NCI-H510A (cell line): ENCODE measurements around the gene DBNL.

Source experiments
- DNase-seq: peaks from one replicate; lab custom pipeline; 2025; lab: John Stamatoyannopoulos, UW

Gene DBNL

DNA sequence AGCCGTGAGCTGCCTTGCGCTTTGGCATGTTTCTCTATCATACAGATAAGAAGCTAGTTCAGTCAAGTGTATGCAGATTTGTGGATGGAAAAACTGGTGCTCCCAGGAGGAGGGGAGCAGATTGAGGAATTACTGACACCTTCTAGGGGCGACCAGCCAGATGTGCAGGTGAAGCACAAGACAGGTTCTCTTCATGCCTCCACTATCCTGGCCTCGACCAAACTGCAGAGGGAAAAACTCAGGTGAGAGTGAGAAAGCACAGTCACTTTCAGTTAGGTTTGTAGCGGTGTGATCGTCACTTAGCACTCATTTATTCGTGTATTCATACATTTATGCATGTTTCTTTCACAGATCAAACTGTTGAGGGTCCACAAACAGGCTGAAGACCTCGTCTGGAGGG is 600 bp upstream of the DBNL start:
- no peak for DNase-seq

DNA sequence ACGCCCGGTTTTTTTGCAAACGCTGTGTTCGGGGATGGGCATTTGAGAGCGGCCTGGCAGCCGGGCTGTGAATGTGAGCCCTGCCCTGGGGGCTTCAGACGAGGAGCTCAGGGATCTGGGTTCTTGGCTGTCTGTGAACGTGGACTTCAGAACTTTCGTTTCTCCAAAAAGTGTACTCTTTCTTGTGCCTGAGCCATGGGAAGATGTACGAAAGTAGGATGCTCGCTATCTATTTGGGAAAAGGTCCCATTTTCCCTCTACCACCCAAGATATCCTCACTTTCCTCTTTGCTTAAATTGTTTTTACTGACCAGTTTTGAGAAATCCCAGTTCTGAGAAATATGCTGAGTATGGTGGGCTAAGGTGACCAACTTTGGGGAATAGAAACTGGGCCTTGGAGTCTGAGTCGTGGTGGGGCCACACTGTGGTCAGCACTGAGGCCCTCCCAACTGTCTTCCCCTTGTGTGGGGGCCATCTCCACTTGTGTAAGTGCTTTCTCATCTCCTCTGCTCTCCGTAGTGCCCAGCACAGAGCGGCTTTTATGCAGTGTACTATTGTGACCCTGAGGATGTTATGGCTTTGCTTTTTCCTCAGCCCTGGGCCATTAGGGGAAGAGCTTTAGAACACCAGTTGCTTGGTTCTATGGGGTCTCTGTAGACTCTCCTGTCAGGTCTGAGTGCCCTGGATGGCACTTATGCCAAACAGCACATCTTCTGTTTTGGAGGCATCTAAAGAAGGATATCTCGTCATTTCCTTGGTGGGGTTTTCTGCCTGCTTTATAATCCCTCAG is 918 bp downstream of the DBNL start:
- DNase-seq, result no peak

DNA sequence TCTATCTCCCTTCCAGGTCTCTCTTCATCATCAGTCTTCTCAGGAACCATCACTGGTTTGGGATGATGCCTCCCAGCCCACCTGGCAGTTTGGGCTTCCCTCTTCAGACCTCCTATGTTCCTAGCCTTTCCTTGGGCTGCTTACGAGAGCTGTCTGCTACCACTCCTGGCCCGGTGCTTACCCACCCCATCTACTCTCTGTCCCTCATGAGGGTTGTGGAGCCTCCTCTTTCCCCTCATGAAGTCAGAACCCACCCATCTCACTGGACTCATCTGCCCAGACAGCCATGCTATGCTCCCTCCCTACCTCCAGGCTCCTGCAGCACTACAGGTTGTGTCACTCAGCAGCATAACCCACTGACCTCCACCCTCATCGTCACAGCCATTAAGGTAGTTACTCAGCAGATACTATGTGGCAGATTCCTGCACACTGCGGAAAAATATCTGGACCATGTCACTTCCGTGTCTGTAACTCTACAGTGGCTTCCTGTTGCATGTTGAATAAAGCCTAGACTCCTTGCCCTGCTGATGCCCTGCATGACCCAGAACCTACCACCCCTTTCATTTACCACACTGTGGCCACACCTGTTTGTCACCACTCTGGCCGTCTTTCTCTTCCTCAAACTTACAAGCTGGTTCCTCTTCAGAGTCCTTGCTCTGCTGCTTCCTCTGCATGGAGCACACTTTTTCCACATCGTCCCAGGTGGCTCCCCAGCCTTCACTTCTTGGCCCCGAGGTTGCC is 2.0 kb downstream of the DBNL start:
- DNase-seq, result no peak

DNA sequence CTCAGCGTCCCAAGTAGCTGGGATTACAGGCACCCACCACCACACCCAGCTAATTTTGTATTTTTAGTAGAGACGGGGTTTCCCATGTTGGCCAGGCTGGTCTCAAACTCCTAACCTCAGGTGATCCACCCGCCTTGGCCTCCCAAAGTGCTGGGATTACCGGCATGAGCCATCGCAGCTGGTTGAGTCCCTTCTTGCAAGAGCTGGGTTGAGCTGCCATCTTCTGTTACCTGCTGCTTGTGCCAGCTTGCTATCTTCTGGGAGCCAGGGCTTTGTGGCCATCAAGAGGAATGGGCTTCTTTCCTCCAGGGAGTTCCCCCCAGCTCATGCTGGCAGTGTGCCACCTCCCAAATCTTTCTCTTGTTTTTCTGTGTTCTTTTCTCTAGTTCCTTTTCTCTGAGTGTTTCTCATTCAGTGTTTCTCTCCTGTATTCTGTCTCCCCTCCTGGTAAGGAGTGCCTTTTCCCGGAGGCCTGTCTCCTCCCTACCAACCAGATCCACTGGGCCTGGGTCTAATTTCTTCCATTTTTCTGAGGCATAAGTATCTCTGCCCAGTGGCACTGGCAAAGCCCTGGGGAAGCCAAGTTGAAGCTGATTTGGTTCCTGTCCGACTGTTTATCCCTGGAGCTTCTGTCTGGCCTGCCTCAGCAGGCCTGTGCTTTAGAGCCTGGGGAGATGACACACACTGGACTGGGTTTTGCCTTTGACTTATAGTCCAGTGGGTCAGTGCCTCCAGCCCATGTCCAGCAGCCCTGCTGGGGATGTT is 3.7 kb downstream of the DBNL start:
- DNase-seq, result no peak

DNA sequence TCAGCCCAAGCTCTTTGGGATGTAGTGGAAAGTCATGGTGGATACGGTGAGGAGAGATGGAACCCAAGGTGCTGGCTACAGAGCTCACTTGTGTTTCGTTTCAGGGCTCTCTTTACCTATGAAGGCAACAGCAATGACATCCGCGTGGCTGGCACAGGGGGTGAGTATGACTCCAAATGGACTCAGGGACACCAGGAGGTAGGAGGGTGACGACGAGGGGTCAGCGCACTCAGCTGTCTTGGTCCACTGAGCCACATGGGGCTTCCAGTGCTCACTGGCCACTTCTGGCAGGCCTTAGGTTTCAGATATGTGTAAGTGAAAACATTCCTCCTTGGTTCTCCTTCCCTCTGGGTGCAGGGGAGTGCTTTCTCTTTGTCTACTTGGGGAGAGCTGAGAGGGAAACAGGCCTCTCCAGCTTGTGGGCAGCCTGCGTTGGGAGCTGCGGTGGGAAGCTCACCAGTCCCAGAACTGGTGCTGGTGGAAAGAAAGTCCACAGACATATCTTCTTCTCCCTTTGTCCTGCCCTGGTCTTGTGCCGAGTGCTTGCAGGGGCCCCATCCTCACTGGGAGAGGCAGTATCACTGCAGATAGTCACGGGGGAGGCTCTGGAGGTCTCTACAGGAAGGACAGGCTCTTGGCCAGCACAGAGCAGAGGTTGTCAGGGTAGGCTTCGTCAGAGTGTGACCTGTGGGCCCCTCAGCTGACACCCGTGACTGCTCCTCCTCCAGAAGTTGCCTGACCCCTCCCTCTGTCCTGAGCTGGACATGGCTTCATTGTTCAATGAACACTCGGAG is 5.8 kb downstream of the DBNL start:
- DNase-seq, result no peak

DNA sequence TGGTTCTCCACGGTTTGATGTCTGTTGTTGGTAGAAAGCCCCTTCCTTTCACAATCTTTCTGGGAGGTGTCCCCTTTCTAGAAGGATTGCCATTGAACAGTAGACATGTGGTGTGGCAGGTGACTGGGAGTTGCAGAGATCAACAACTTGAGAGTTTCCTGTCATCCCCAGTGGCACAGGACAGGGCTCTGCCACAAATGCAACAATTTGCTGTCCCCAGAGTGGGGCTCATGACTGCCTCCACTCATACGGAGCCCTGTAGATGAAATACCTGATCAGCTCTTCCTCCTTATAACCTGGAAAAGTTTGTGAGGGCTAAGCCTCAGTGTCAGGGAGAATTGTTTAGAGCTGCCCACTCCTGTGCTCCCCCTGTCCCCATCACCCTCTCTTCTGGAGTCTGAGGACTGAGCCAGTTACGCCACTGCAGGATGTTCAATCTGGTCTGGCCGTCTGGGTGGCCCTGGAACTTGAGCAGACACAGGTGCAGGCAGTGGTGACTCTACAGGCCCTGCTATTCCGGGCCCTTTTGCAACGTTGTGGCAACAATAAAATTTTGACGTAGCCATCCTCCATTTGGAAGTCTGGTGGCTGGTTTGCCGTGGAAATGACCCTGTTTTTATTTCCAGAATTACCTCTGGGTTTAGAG is 6.5 kb downstream of the DBNL start:
- no peak for DNase-seq

DNA sequence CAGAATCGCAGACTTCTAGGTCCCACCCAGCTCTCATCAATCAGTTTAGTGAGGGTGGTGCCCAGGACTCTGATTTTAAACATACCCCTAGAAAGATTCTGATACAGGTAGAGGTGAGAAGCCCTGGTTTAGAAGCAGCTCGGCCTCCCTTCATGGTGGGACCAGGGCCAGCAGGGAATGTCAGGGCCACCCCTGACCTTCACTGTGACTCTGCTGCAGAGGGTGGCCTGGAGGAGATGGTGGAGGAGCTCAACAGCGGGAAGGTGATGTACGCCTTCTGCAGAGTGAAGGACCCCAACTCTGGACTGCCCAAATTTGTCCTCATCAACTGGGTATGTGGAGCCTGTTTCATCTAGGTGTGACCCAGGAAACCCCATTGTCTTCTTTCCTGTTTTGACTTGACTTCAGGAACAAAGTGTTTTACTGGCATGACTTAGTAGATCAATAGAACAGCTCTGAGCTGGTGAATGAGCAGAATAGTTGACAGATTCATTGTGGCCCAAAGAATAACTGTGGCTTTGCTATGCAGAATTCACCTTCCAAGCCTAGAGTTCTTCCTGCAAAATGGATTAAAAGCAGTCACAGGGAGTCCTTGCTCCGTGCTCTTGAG is 7.2 kb downstream of the DBNL start:
- no peak for DNase-seq

DNA sequence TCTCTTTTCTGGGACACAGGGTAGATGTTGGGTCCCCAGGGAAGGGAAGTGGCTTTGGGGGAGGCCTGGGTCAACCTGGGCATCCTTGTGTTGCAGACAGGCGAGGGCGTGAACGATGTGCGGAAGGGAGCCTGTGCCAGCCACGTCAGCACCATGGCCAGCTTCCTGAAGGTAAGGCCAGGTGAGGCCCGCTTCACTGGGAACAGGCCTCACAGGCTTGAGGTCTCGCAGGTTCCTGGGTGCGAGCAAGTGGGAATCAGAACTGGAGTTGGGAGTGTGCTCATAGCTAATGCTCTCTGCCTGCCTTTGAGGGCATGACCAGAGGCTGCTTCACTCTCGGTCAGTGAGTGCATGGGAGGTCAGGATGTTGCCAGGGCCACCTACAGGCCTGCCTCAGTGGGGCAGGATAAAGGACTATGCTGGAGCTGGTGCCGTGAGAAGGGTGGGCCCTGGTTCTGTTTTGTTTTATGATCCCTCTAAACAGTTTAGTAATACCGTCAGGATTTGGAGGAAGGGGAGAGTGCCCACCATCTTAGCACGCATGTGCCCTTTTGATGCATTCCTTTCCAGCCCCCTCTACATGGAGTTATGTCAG is 8.4 kb downstream of the DBNL start:
- DNase-seq, result no peak

DNA sequence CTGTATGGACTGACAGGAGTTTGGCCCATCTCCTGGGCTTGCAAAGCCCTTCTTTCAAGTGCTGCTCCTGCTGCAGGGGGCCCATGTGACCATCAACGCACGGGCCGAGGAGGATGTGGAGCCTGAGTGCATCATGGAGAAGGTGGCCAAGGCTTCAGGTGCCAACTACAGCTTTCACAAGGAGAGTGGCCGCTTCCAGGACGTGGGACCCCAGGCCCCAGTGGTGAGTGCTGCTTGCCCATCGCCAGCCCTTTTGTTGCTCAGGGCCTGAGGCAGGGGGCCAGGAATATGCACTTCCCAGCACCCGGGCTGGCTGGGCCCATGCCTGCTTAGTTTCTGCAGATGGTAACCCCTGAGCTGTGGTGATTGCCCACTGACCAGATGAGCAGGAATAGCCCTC is 12.2 kb downstream of the DBNL start:
- DNase-seq, result no peak

DNA sequence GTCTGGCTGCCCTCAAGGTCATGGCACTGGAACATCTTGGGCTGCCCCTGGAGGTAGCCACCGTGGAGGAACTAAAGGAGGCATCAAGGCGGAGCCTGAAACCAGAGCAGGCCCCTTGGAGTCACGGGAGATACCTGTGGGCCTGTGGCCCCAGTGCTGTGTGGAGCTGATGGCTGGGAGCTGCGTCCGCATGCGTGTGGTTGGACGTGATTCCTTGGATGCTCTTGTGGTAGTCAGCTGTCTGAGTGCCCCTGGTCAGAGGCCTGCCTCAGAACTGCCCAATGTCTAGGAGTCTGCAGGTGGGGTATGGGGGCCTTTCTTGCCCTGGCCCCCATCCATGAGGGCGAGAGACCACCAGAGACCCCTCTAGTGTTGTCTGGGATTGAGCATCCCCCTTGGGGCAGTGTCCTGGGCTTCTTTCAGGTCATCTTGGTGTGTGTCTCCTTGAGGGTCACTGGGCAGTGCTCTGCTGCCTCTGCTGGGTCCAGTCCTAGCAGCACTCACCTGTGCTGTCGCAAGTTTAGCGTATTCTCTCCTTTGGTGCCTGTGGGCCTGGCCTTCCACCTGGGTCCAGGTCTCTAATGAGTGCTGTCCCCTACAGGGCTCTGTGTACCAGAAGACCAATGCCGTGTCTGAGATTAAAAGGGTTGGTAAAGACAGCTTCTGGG is 12.8 kb downstream of the DBNL start:
- no peak for DNase-seq

DNA sequence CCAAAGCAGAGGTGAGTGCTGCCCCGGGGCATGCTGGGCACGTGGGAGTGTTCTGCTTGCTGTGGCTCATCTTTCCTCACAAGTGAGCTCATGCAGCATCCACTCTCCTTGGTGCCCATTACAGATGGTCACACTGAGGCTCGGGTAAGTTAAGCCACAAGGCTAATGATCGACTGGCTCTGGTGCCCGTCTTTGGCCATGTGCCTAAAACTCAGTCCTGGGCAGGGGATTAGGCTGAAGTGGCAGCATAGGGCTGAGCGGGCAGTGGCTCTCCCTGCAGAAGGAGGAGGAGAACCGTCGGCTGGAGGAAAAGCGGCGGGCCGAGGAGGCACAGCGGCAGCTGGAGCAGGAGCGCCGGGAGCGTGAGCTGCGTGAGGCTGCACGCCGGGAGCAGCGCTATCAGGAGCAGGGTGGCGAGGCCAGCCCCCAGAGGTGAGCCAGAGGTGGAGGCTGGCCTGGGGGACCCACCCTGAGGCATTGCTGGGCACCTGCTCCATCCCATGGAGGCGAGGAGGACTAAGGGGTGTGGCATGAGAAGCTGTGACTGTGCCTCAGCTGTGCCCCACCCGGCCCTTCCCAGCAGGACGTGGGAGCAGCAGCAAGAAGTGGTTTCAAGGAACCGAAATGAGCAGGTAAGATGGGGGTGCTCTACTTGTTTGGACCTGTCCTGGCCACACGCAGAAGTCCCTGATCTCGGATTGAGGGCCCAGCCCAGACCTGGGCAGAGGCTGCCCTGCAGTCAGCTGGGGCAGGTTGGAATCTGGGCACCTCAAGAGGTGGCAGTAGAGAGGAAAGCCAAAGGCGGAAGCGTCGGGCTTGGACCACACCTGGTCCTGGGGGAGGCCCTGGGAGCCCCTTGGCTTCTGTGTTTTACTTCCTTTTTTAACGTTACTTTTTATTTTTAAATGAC is 13.6 kb downstream of the DBNL start:
- no peak for DNase-seq

DNA sequence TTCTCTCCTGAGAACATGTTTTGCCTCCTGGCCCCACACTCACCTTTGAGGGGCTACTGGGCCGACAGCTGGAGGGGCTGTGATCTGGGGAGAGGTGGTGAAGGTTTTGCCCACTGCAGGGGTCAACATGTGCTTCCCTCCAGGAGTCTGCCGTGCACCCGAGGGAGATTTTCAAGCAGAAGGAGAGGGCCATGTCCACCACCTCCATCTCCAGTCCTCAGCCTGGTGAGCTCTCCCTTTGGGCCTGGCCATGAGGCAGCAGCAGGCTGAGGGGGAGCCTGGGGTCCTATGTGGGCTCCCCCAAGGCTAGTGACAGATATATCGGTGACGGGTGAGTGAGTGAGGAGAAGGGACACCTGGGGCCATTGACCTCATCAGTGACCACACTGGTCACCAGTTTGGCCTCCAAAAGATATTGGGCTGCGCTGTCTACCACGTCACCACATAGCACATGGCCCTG is 14.3 kb downstream of the DBNL start:
- DNase-seq, result no peak

DNA sequence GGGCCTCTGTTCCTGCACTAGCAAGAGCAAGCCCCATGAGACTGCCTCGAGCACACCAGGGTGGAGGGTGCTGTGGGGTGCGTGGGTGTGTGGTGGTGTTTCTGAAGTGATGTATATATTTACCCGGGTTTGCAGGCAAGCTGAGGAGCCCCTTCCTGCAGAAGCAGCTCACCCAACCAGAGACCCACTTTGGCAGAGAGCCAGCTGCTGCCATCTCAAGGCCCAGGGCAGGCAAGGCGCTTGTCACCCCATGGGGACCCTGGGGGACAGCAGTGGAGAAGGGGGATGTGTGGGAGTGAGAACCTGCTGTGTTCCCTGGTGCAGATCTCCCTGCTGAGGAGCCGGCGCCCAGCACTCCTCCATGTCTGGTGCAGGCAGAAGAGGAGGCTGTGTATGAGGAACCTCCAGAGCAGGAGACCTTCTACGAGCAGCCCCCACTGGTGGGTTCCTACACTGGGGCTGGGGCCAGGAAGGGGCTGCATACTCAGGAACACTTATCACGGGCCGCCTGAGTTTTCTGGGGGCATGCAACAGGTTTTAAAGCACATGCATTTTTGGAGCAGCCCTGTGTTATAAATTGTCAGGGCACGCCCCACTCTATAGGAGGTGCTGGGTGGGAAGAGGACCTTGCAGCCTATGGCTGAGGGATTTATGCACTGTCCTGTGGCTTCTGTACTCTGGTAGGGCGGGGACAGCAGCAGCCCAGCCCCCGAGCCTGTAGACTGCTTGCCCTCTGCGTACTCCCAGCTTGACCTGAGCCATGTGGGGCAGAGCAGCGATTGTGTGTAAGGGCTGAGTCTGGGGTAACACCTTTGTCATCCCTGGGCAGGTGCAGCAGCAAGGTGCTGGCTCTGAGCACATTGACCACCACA is 15.0 kb downstream of the DBNL start:
- DNase-seq, result no peak

DNA sequence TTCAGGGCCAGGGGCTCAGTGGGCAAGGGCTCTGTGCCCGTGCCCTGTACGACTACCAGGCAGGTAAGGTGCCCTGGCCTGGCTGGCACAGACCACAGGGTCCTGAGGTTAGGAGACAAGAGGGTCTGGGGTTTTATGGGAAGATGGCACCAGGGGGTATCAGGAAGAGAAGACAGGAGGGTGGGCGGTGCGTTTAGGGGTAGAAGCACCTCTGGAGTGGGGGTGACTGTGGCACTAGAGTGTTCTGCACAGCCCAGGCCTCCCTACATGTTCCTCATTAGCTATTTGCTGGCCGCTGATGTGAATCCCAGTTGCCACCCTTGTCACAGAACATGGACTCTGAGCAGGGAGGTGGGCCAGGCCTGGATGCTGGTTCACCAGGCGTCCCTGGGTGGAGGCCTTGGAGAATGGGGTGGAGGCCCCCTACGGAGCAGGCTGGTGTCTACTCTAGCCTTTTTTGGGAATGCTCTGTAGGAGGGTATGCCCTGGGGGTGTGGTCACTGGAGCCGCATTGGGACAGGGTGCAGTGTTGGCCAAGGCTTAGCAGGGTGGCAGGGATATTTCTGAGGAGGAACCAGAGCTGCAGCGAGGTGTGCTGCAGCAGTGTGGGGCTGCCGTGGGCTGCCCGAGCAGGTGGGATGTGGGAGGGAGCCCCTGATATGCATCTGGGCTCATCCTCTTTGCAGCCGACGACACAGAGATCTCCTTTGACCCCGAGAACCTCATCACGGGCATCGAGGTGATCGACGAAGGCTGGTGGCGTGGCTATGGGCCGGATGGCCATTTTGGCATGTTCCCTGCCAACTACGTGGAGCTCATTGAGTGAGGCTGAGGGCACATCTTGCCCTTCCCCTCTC is 15.8 kb downstream of the DBNL start:
- no peak for DNase-seq

DNA sequence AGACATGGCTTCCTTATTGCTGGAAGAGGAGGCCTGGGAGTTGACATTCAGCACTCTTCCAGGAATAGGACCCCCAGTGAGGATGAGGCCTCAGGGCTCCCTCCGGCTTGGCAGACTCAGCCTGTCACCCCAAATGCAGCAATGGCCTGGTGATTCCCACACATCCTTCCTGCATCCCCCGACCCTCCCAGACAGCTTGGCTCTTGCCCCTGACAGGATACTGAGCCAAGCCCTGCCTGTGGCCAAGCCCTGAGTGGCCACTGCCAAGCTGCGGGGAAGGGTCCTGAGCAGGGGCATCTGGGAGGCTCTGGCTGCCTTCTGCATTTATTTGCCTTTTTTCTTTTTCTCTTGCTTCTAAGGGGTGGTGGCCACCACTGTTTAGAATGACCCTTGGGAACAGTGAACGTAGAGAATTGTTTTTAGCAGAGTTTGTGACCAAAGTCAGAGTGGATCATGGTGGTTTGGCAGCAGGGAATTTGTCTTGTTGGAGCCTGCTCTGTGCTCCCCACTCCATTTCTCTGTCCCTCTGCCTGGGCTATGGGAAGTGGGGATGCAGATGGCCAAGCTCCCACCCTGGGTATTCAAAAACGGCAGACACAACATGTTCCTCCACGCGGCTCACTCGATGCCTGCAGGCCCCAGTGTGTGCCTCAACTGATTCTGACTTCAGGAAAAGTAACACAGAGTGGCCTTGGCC is 16.6 kb downstream of the DBNL start:
- DNase-seq, result no peak

DNA sequence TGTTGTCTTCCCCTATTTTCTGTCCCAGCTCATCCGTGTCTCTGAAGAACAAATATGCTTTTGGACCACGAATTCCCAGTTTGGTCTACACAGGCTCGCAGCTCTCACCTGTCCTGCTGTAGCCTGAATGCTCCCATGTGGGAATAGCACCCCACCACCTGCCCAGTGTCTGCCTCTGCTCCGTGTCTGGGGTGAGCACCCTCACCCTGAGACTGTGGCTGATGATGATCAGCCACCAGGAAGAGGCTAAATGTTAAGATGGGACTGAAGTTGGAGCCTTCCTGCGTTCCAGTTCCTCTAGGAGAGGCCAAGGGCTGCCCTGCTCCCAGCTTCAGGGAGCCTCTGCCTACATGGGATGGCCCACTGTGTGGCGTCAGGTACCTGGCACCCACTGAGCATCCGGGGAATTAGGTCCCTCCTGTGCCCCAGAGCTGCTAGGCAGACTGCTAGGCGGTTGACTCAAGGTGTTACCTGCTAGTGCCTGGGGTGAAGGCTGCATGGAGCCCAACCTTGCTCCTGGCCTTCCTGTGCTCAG is 17.2 kb downstream of the DBNL start:
- DNase-seq, result no peak
